ENCODE results near the gene MBLAC1. TPM values are rescaled to one million over a fixed set of nuclear protein-coding genes. Genes with fewer than 3 reads are reported as not detected.

MBLAC1 gene
- total RNA-seq, 1 experiment from 2014 or later: 3.5 TPM

GRCh38 chr7:100100420-100101015 lies 26.2 kb upstream of the MBLAC1 start (continued):
- peak; percentile 94 for TF ChIP-seq ARID4B (CRISPR knock-in tag; IDR thresholded peaks at IDR 0.05; ENCODE audit: borderline replicate concordance)
- peak; percentile 99 for TF ChIP-seq FOXK1 (CRISPR knock-in tag; IDR thresholded peaks at IDR 0.05)
- TF ChIP-seq, protein P1, sequence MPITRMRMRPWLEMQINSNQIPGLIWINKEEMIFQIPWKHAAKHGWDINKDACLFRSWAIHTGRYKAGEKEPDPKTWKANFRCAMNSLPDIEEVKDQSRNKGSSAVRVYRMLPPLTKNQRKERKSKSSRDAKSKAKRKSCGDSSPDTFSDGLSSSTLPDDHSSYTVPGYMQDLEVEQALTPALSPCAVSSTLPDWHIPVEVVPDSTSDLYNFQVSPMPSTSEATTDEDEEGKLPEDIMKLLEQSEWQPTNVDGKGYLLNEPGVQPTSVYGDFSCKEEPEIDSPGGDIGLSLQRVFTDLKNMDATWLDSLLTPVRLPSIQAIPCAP (CRISPR knock-in tag; IDR thresholded peaks at IDR 0.05): no peak
- peak; percentile 45 for TF ChIP-seq HMGXB4 (CRISPR knock-in tag; IDR thresholded peaks at IDR 0.05)
- TF ChIP-seq SMAD3 (CRISPR knock-in tag; IDR thresholded peaks at IDR 0.05; ENCODE audit: borderline replicate concordance): 0 out of 2 replicates have a peak, but pooled peaks have one; percentile 63
- TF ChIP-seq, protein P2, sequence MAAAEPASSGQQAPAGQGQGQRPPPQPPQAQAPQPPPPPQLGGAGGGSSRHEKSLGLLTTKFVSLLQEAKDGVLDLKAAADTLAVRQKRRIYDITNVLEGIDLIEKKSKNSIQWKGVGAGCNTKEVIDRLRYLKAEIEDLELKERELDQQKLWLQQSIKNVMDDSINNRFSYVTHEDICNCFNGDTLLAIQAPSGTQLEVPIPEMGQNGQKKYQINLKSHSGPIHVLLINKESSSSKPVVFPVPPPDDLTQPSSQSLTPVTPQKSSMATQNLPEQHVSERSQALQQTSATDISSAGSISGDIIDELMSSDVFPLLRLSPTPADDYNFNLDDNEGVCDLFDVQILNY (CRISPR knock-in tag; IDR thresholded peaks at IDR 0.05): peak; percentile 63
- no peak for TF ChIP-seq ZNF138 (CRISPR knock-in tag; conservative IDR thresholded peaks at IDR 0.05)
- no peak for TF ChIP-seq IRF2 (CRISPR knock-in tag; IDR thresholded peaks at IDR 0.05; ENCODE audit: borderline replicate concordance, low read depth)
- no peak for TF ChIP-seq CTCF (IDR thresholded peaks at IDR 0.05)
- TF ChIP-seq NR2C2 (CRISPR knock-in tag; IDR thresholded peaks at IDR 0.05): no peak
- peak; percentile 11; the same call in 1 of the 2 replicates for TF ChIP-seq ETV6 (CRISPR knock-in tag; IDR thresholded peaks at IDR 0.05)

GRCh38 chr7:100101016-100101862 lies 25.5 kb upstream of the MBLAC1 start, which contains the start of the genes AP4M1 and MCM7:
AP4M1 (plus strand) TSS chr7:100101643; CDS start chr7:100101715, 72 bp downstream.
MCM7 (minus strand) TSS chr7:100101397; CDS start chr7:100101294, 103 bp downstream.
- Mint-ChIP-seq H3K36me3 (peaks cover 52% of the 10 kb centered on the region), H3K9me3 (no peaks in the 10 kb centered on the region), H3K27ac (peak within 1 kb of the TSS; percentile 99), H3K4me1 (peaks cover 24% of the 10 kb centered on the region), H3K4me3 (peak within 1 kb of the TSS; percentile 91), H3K27me3 (ENCODE audit: low read depth) (no peaks in the 10 kb centered on the region)
- peak; percentile 99 for DNase-seq (ENCODE audit: low spot score)
- POLR2A ChIA-PET: interaction anchor here (0.5 to 3.6 kb wide), 23 partner anchors 11 to 515 kb away, joined by 3 to 56 read pairs (median 5); partner anchors contain the start of genes CNPY4, COPS6, GAL3ST4 and GPC2
- peak; percentile 87 for ATAC-seq
- CTCF ChIA-PET: interaction anchor here (0.6 to 3.2 kb wide), 13 partner anchors 9 to 141 kb away, joined by 3 to 41 read pairs (median 6); partner anchors contain the start of genes COPS6, LAMTOR4, MBLAC1 and ZSCAN21
- TF ChIP-seq ESRRA (CRISPR knock-in tag; IDR thresholded peaks at IDR 0.05; ENCODE audit: borderline replicate concordance) (no peak), ZNF425 (CRISPR knock-in tag; conservative IDR thresholded peaks at IDR 0.05) (no peak), ZNF138 (CRISPR knock-in tag; conservative IDR thresholded peaks at IDR 0.05) (no peak)
- TF ChIP-seq, protein P3, sequence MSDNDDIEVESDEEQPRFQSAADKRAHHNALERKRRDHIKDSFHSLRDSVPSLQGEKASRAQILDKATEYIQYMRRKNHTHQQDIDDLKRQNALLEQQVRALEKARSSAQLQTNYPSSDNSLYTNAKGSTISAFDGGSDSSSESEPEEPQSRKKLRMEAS (CRISPR knock-in tag; IDR thresholded peaks at IDR 0.05): peak; percentile 91
- TF ChIP-seq, protein P4, sequence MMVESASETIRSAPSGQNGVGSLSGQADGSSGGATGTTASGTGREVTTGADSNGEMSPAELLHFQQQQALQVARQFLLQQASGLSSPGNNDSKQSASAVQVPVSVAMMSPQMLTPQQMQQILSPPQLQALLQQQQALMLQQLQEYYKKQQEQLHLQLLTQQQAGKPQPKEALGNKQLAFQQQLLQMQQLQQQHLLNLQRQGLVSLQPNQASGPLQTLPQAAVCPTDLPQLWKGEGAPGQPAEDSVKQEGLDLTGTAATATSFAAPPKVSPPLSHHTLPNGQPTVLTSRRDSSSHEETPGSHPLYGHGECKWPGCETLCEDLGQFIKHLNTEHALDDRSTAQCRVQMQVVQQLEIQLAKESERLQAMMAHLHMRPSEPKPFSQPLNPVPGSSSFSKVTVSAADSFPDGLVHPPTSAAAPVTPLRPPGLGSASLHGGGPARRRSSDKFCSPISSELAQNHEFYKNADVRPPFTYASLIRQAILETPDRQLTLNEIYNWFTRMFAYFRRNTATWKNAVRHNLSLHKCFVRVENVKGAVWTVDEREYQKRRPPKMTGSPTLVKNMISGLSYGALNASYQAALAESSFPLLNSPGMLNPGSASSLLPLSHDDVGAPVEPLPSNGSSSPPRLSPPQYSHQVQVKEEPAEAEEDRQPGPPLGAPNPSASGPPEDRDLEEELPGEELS (CRISPR knock-in tag; IDR thresholded peaks at IDR 0.05): peak; percentile 77
